SJCRH30 (cell line): ENCODE data around the gene TBX20. TPM values are rescaled to one million over a fixed set of nuclear protein-coding genes. Genes with fewer than 3 reads are reported as not detected.
A peak's percentile ranks its signal among the peaks of the same experiment; 100 is the strongest.
"Not testable (repeated sequence)": the region's sequence is repeated elsewhere in the genome, so short reads cannot be mapped to it uniquely, and the experiment has no call there.

Experiments
- DNase-seq, 2 experiments: peaks; one replicate each; pipeline ENCODE4 v3.0.0-alpha.2; 2015 to 2020
- H3K27ac ChIP-seq: fragments of 250-450 bp; sonication (Bioruptor Pico); 2 replicates; pipeline ENCODE4 v1.5.1; 2020; ENCODE audit warnings: mild to moderate bottlenecking, moderate library complexity
- H3K27me3 ChIP-seq: fragments of 250-450 bp; sonication (Bioruptor Pico); 2 replicates; pipeline ENCODE4 v1.5.1; 2020; ENCODE audit warnings: mild to moderate bottlenecking, moderate library complexity
- H3K36me3 ChIP-seq: fragments of 250-450 bp; sonication (Bioruptor Pico); 2 replicates; pipeline ENCODE4 v1.5.1; 2020; ENCODE audit warnings: mild to moderate bottlenecking, moderate library complexity
- H3K4me1 ChIP-seq: fragments of 250-450 bp; sonication (Bioruptor Pico); 2 replicates; pipeline ENCODE4 v1.5.1; 2020; ENCODE audit warnings: mild to moderate bottlenecking, moderate library complexity
- H3K4me3 ChIP-seq: fragments of 250-450 bp; sonication (Bioruptor Pico); 2 replicates; pipeline ENCODE4 v1.5.1; 2020; ENCODE audit warnings: mild to moderate bottlenecking, moderate library complexity
- H3K9me3 ChIP-seq: fragments of 250-450 bp; sonication (Bioruptor Pico); replicated peaks from 2 replicates; pipeline ENCODE4 v1.5.1; 2020; ENCODE audit warnings: mild to moderate bottlenecking, moderate library complexity
- total RNA-seq: library from RNA; depleted of rRNA; stranded (reverse); fragments of >200 nt; shearing (Covaris generic); gene quantifications from 2 replicates; pipeline ENCODE4 v1.2.3, GENCODE V29; 2014

Gene TBX20
- total RNA-seq, 1 experiment from 2014 or later = 2.6 TPM

DNA sequence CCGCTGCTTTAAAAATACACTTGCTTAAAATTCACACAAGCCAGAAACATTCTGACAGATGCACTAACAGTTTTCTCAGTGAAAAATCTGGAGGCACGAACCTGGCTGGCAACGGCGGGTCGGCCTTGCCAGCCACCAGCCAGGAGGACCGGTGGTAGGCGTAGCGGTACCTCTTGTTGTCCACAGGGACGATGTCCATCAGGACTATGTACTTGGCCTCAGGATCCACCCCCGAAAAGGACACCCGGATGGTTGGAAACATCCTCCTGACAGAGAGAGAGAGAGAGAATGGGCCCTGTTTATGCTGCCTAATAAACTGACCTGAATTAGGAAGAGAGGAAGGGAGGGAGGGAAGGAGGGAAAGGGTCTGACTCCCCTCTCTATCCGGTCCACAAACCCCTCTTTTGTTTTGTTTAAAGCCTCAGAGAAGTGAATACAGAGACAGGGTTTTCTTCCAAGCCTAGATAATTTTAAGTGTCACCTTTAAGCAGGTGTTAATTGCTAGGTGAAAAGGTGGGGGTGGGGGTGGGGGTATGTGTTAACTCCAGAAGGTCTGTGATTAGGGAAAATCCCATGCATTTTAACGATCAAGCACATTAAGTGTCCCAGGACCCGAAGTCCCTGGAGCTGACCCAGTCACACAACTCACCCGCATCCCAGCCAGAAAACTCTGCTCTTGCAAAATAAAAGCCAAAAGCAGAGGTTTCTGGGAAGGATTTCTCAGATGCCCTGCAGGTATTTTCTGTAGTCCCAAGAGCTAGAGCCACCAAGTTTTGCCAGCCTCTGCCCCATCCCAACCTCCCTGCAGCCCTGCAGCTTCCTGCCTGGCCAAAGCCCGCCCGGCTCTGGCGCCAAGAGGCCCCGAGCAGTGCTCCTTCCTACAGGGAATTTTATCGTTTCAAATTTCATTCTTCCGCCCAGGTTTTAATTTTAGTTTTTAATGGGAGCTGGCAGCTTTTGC, 5.0 kb downstream of the TBX20 start:
- peak in 1 of 2 experiments; percentile 23 for DNase-seq
- H3K27me3 ChIP-seq = peaks cover 4% of the 10 kb centered on the region; the same call in 1 of the 2 replicates
- H3K9me3 ChIP-seq = no peaks in the 10 kb centered on the region
- no peaks in the 10 kb centered on the region for H3K4me1 ChIP-seq
- H3K27ac ChIP-seq = no peak overlapping the region
- no peaks in the 10 kb centered on the region for H3K36me3 ChIP-seq
- peak overlapping the region; percentile 49 for H3K4me3 ChIP-seq

DNA sequence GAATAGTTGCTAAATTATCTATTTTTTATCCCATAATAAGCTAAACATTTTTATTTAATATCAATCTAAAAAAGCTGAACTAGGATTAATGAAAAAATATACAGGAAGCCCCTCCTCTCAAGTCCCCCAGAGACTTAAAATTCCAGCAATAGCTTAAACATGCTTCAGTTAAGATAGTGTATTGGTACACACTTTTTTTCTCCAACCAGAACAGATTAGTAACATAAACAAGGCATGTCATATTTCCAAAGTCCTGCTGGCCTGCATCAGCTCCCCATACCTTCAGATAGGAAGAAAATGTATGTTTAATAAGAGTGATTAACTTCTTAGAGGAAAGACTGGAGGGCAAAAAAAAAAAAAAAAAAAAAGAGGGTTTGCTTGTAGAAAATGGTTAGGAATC, 7.1 kb downstream of the TBX20 start:
- Histone ChIP-seq H3K36me3 (no peaks in the 10 kb centered on the region), H3K4me1 (no peaks in the 10 kb centered on the region), H3K27ac (no peak overlapping the region), H3K9me3 (no peaks in the 10 kb centered on the region), H3K27me3 (peaks cover 4% of the 10 kb centered on the region; the same call in 1 of the 2 replicates), H3K4me3 (no peak overlapping the region)
- DNase-seq = no peak

DNA sequence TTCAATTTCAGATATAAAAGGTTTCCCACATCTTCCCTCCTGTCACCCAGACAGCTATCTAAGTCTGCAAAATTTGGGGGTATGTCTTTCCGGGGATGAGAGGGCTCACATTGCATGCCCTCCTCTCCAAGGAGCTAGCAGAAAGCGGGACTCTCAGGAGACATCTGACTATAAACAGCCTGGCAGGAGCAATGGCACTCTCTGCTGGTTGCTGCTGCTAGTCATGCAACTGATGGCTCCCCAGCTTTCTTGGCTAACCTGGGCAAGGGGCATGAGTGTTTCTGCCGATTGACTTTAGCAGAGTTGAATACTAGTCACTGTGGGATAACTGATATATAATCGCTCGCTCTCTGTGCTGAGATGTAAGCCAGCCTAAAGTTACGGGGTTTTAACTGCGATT, 12.0 kb downstream of the TBX20 start:
- Histone ChIP-seq H3K4me1 (no peaks in the 10 kb centered on the region), H3K4me3 (no peak overlapping the region), H3K27ac (no peak overlapping the region), H3K36me3 (no peaks in the 10 kb centered on the region), H3K9me3 (no peaks in the 10 kb centered on the region), H3K27me3 (no peaks in the 10 kb centered on the region)
- no peak for DNase-seq

DNA sequence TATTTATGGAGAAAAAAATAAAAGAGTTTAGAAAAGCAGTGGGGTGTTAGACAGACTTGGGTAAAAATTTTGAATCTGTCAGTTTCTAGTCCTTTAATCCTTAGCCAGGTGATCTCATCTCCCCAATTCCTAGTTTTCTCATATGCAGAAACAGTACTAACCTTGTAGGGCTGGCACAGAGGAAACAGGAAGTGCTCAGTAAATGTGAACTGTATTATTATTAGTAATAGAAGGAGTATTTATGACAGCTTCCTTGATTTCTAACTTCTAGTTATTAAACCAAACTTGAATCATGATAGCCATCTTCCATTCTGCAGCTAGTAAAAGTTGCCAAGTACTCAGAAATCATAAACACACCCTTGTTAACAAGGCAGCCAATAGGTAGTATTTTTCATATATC, 12.5 kb downstream of the TBX20 start:
- DNase-seq = no peak
- Histone ChIP-seq H3K9me3 (no peaks in the 10 kb centered on the region), H3K27ac (no peak overlapping the region), H3K4me1 (no peaks in the 10 kb centered on the region), H3K27me3 (no peaks in the 10 kb centered on the region), H3K36me3 (no peaks in the 10 kb centered on the region), H3K4me3 (no peak overlapping the region)

DNA sequence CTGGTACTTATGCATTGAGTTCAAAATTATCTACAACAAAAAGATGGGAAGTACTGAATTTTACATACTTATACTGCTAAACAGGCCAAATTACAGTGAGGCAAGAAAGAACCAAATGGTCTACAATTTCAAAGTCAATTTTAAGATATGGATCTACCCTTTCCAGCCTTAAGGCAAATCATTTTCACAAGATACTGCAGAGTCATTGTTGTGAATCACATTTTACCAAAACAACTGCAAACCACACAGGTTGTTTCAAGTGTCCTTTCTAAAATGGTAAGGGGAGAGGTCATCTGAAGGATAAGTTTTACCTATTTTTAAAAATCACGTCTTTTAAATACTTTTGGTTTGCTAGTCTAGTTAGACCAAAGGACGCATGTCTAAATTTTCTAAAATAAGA, 12.9 kb downstream of the TBX20 start:
- not testable (repeated sequence) for DNase-seq, H3K9me3 ChIP-seq, H3K4me1 ChIP-seq, H3K36me3 ChIP-seq, H3K27me3 ChIP-seq, H3K27ac ChIP-seq, H3K4me3 ChIP-seq

DNA sequence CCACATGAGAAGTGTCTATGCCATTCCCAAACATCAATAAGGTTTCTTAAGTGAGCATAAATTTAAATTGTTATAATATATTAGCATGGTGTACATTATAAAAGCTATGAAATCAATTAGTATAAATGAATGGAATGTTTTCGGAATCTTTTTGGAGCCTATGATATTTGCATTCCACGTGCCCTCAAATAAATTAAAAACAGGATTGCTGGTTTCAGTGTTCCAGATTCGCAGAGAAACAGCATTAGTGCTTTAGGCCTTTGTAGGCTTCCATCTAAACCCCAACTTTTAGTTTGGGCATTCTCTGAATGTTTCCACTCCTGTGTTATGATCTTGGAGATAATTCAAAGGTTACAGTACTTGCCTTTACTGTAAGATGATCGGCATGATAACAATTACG, 15.4 kb downstream of the TBX20 start:
- H3K9me3 ChIP-seq, H3K27me3 ChIP-seq, H3K36me3 ChIP-seq, H3K4me1 ChIP-seq, DNase-seq, H3K4me3 ChIP-seq, H3K27ac ChIP-seq: not testable (repeated sequence)

DNA sequence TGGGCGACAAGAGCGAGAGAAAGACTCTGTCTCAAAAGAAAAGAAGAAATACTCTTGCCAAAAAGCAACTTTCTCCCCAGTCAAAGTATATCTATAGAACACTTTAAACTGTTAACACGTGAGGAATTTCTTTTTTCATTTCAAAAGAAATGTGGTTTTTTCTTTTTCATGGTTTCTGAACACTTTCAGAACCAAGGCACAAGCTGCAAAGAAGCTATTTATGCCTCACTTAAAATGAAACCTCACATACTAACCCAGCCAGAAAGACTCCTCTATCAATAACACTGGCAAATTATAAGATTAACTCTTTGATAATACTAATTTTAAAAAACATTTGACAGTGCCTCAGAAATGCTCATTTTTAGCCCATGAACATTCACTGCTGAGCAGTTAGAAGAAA, 20.9 kb downstream of the TBX20 start:
- DNase-seq = no peak
- H3K27me3 ChIP-seq = no peaks in the 10 kb centered on the region
- no peaks in the 10 kb centered on the region for H3K36me3 ChIP-seq
- H3K4me3 ChIP-seq = no peak overlapping the region
- H3K4me1 ChIP-seq = no peaks in the 10 kb centered on the region
- H3K9me3 ChIP-seq = no peaks in the 10 kb centered on the region
- H3K27ac ChIP-seq = no peak overlapping the region

DNA sequence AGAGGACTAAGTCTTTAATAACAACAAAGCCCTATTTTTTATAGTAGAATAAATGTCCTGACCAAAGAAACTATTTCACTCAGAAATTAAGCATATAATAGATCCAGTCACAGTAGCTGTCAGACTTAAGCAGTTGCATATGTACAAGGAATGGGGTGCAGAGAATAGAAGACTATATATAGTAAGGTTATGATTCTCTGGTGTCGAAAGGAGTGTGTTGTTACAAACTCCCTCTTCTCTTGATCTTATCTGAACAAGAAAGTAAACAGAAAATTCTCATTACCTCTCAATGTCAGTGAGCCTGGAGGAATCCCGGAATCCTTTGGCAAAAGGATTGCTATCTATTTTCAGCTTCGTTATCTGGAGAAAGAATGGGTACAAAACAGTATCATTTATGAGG, 22.7 kb downstream of the TBX20 start:
- H3K27me3 ChIP-seq, H3K4me3 ChIP-seq, H3K36me3 ChIP-seq, H3K4me1 ChIP-seq, H3K9me3 ChIP-seq, H3K27ac ChIP-seq, DNase-seq: not testable (repeated sequence)

DNA sequence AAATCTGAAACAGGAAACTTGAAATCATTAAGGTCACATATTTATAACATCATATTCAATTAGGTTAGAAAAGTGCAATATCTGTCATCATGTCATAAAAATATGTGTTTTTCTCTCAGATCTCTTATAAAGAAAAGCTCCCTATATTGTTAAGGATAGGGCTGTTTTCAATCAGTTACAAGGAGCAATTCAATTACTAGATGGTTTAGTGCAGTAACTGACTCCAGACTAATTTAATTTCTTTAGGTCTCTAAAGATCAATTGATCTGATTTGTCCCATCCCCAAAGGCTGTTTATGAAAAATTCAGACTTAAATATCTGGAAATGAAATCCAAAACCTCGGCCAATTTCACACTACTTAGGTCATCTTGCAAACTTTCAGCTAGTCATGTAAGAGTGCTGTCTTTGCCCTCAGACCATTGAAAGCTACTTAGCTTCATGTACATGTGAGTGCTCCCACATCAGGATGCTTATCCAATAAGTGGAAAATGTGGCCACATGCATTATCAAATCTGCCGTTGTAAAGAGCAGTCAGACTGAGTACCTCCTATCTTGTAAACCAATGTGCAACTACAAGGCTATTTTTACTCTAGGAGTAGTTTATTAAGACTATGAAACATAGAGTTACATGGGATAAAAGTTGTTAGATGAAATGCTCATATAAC, 24.7 kb downstream of the TBX20 start:
- not testable (repeated sequence) for H3K4me1 ChIP-seq, H3K27ac ChIP-seq, H3K36me3 ChIP-seq, H3K9me3 ChIP-seq, H3K27me3 ChIP-seq, DNase-seq, H3K4me3 ChIP-seq

DNA sequence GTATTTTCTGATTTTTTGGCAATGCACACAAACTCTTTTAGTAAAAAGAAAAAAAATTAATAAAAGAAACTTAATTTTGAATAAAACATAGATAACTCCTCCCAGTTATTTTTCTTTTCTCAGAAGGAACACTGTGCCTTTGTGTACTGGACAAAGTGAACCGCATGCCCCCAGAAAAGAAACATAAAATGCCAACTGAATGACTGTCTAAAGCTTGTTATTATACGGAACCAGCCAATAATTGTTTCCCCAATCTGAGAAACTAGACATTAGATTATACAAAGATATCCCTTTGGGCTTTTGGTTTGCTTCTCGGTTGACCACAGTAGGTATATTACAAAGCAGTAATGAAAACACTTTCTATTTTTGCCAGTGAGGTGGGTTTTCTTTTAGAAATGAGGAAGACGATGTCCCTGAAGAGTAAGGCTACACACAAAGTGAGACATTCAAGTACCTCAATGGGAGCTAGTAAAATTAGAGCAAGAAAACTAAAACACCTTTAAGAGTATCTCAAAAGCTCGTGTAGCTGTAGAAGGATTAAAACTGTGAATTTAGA, 25.3 kb downstream of the TBX20 start:
- not testable (repeated sequence) for H3K9me3 ChIP-seq, H3K4me1 ChIP-seq, H3K4me3 ChIP-seq, H3K36me3 ChIP-seq, H3K27ac ChIP-seq, DNase-seq, H3K27me3 ChIP-seq

DNA sequence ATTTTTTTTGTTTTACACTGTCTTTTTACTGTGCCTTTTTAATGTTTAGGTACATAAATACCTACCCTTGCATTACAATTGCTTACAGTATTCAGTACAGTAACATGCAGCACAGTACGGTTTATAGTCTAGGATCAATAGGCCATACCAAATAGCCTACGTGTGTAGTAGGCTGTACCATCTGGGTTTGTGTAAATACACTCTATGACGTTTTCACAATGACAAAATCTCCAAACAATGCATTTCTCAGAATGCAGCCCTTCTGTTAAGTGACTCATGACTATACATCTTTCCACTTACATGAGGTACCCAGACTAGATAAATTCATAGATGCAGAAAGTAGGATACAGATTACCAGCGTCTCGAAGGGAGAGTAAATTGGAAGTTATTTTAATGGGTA, 26.5 kb downstream of the TBX20 start:
- not testable (repeated sequence) for H3K27me3 ChIP-seq, H3K9me3 ChIP-seq, DNase-seq, H3K36me3 ChIP-seq, H3K4me1 ChIP-seq, H3K4me3 ChIP-seq, H3K27ac ChIP-seq

DNA sequence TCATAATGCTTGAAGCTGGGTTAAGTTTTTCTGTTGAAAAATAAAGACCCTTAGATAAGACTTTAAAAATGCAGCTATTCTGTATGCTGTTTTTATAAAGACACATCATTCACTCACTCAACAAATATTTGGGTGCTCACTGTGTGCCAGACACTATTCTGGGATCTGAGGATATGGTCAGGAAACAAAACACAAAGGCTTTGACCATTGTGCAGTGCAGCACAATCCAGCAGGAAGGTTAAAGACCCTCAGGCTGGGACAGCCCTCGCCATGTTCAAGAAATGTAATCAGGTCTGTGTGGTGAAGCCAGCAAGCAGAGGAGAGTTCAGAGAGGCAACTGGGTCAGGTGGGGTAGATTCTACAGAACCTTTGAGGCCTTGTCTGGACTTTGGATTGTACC, 31.5 kb downstream of the TBX20 start:
- not testable (repeated sequence) for H3K4me3 ChIP-seq, H3K4me1 ChIP-seq, H3K27me3 ChIP-seq, H3K9me3 ChIP-seq, H3K27ac ChIP-seq, DNase-seq, H3K36me3 ChIP-seq

DNA sequence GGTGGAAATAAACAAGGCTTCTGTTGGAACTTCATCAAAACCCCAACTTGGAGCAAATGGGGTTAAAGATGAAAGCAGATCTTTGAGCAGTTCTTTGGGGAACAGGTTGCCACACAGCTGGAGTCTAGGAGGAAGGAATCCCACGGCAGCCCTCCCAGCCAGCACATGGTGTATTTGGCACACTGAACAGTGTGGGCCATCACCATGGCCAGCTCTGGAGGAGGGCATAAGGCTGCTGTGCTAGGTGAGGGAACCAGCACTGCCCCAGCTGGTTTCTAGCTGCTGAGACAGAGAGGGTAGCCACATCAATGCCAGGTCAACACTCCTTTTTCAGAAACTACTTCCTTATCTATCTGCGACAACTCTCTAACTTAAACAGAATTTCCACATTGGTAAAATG, 33.7 kb downstream of the TBX20 start:
- H3K9me3 ChIP-seq, H3K4me3 ChIP-seq, H3K36me3 ChIP-seq, H3K4me1 ChIP-seq, H3K27me3 ChIP-seq, DNase-seq, H3K27ac ChIP-seq: not testable (repeated sequence)

DNA sequence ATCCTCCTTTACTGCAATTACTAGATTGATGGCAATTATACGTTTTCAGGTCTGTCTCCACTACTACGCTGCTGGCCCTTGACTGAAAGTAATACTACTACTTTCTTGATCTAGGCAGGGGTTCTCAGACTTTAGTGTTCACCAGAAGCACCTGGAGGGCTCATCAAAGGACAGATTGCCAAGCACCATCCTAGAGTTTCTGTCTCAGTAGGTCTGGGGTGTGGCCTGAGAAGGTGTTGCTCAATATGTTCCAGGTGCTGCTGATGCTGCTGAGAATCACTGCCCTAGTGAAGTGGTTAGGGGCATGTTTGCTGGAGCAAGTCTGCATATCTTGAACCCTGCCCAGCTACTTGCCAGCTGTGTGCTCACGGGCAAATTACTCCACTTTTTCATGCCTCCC, 37.9 kb downstream of the TBX20 start:
- not testable (repeated sequence) for H3K36me3 ChIP-seq, H3K27me3 ChIP-seq, H3K4me3 ChIP-seq, DNase-seq, H3K9me3 ChIP-seq, H3K4me1 ChIP-seq, H3K27ac ChIP-seq

DNA sequence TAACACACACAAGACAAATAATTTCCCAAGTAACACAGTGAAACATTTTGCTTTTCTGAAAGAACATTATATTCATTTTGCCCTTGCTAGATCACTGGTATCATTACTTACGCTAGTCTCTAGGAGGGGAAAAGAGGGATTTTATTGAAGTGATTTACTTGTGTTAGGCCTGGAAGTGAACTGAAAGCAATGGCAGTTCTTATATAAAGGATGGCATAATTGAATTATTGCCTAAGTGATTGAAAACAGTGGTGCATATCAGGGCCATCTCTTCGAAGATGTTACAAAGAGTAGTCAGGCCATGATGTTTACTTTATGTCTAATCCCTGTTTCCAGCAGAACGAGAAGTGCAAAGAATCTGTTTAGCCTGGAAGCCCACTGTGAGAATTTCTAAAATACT, 38.8 kb downstream of the TBX20 start:
- H3K36me3 ChIP-seq, H3K4me3 ChIP-seq, H3K27me3 ChIP-seq, H3K27ac ChIP-seq, H3K9me3 ChIP-seq, H3K4me1 ChIP-seq, DNase-seq: not testable (repeated sequence)
